ENCODE measurements around the gene EIF2B4.

Gene EIF2B4

DNA sequence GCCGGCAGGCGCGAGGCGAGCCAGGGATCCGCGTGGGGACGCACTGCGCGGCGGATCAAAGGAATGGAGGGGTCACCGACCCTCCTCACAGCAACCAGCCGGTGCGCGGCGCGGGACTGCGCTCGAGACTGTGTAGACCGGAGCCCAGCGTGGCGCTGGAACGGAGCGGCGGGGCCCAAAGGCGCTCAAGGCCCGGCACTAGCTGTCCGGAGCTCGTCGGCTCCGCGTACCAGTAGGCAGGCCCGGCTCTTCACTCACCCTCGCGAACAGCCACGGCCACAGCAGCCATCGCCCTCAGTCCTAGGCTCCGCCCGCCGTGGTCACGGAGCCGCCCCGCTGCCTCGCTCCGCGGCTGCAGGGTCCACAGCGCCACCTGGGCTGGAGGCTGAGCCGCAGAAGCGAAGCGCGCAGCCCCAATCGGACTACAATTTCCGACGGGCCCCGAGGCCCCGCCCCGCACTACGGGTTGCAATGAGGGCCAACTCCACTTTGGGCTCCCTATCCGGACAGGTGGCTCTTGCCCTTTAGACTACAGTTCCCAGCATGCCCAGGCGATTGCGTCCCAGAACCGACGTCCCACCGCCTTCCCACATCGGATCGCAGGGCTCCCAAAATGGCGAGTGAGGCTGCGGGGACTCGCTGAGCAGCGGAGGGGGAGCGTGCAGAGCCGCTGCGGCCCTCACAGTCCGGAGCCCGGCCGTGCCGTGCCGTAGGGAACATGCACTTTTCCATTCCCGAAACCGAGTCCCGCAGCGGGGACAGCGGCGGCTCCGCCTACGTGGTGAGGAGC is at the start of gene EIF2B4, which contains the start of gene SNX17:
TSS of gene EIF2B4 (minus strand) at position 313 of the 790 bp plus-strand sequence. CDS start at position 289, 24 bp downstream.
TSS of gene SNX17 (plus strand) at position 591 of the 790 bp plus-strand sequence. CDS start at position 719, 128 bp downstream.
- peak; percentile 99 for DNase-seq (ENCODE audit: low spot score)

DNA sequence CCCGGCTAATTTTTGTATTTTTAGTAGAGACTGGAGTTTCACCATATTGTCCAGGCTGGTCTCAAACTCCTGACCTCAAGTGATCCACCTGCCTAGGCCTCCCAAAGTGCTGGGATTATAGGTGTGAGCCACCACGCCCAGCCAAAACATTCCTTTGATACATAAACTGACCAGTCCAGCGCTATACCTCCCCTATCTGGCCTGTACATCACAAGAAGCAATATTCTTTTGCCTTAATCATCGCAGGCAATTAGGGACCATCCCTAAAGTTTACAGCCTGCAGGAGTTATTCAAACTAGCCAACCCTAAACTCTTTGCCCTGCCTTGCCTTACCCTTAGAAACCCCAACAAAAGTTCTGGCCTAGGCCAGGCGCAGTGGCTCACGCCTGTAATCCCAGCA is 46.0 kb upstream of the EIF2B4 start:
- DNase-seq (ENCODE audit: low spot score): no peak

DNA sequence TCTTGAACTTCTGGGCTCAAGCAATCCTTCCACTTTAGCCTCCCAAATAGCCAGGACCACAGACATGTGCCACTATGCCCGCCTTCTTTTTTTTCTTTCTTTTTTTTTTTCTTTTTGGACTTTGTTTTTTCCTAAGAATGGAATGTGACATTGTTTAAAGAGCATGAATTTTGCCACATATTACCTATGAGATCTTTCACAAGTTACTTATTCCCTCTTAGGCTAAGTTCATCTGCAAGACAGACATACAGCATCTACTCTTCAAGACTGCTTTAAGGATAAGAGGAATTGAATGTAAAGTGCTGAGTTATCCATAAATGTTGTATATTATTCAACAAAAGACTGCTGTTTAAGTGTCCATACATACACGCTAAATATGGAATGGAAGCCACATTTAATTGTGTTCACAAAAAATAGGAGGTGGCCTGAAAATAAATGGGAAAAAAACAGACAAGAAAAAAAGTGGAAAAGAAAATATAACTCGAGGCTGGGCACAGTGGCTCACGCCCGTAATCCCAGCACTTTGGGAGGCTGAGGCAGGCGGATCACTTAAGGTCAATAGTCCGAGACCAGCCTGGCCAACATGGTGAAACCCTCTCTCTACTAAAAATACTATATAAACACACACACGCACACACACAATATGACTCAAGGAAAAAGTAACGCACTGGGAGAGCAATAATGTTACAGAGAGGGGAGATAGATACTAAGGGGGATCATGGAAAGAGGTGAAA is 42.4 kb upstream of the EIF2B4 start:
- no peak for DNase-seq (ENCODE audit: low spot score)

DNA sequence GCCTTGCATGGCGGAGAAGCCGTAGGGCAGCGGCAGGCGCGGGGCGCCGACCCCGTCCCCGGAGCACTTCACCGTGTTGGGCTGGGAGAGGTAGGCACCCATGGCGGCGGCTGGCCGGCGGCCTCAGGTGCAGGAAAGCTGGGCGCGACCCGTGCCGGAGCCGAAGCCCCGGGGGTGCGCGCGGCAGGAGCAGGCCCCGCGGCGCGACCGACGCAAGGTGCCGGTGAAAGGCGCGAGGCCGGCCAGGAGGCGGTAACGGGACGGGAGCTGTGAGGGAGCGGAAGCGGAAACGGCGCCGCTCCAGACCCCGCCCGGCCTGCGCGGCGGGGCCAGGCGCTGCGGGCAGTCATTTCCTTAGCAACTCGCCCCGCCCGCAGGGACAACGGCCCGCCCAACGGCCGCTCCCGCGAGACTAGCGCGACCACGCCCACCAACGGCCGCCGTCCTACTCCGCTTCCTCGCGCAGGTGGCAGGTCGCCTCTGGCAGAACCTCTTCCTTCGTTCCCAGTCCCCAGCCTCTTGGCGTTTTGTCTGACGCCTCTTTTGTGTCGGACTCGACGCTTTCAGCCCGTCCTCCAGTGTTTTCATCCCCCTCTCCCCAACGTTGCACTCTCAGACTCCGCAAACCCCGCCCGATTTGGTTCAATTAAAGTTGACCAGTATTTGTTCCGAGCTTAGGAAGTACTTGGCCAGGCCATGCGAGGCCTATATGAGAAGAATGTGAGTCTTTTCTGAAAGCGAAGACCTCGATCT is 39.4 kb upstream of the EIF2B4 start, which contains the start of gene PPM1G:
TSS of gene PPM1G (minus strand) at position 271 of the 753 bp plus-strand sequence. CDS start at position 102, 169 bp downstream.
- peak; percentile 96 for DNase-seq (ENCODE audit: low spot score)

DNA sequence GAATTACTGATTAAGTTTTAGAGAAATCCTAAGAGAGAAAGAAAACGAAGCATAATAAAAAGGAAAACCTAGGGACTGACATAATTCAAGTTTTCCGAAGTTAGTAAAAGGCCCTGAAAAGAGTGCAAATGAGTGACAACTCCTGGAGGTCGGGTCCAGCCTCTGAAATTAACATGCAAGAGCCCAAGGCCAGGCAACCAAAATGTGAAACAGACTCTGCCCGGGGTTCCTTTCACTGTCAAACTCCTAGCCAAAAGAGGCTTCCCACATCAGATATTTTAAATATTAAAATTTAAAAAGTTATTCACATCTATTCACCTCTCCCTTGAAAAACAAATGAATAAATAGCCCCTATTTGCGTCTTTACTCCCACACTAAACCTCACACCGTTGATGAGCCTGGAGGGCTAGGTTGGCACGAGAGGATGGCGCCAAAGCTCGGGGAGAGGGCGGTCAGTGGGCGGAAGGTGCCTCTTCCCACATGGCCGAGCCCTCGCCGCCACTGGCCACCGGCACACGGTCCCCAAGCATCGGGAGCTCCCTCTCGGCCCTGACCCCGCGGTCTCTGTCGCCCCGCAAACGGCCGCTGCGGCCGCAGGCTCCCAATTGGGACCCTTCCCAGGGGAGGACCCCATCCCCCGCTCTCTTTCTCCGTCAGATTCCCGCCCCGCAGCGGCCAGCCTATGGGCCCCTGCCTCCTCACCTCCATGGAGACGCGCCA is 38.6 kb upstream of the EIF2B4 start:
- DNase-seq (ENCODE audit: low spot score): peak; percentile 20

DNA sequence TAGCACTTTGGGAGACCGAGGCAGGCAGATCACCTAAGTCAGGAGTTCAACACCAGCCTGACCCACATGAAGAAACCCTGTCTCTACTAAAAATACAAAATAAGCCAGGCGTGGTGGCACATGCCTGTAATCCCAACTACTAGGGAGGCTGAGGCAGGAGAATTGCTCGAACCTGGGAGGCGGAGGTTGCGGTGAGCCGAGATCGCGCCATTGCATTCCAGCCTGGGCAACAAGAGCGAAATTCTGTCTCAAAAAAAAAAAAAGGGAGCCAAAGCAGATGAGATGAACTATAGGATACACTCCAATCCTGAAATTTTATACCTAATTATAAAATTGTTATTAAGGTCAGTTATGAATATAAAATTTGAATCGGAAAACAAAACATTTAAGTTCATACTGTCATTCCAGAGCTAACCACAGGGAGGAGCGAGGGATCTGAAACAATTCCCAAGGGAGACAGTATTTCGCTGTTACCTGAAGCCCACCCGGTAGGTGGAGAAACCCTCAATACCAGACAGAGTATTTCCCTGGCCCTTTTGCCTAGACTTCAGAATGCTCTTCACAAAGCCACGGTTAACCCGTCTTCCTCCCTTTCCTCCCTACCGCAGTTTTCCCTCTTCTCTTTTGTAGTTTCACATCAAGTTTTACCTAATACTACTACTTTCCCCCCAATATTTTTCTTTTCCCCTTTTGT is 37.8 kb upstream of the EIF2B4 start:
- peak; percentile 62 for DNase-seq (ENCODE audit: low spot score)

DNA sequence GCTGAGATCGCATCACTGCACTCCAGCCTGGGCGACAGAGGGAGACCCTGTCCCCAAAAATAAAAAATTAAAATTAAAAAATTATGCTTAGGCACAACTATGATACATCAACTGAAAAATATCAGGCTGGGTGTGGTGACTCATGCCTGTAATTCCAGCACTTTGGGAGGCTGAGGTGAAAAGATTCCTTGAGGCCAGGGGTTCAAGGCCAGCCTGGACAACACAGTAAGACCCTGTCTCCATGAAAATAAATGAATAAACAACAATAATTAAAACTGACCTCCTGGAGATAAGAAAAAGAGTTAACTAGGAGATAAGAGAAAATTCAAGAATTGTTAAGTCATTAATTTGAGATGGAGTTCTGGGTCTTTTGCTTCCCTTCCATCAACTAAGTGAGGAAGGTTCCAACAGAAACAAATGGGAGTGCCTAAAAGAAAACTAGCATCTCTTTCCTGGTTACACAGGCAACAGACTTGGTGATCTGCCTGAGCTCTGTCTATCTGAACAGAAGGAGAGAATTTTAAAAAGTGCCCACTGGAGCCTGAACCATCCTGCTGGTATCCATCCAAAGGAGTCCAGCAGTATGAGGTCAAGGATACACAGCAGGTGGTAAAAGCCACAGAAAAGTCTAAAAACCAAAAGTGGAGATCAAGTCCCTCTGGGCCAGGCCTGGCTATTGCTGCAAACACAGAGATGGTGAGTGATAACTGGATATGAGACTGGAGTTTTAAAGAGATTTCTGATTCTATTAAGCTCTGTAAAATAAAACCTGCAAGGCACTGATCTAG is 30.4 kb upstream of the EIF2B4 start:
- DNase-seq (ENCODE audit: low spot score): no peak

DNA sequence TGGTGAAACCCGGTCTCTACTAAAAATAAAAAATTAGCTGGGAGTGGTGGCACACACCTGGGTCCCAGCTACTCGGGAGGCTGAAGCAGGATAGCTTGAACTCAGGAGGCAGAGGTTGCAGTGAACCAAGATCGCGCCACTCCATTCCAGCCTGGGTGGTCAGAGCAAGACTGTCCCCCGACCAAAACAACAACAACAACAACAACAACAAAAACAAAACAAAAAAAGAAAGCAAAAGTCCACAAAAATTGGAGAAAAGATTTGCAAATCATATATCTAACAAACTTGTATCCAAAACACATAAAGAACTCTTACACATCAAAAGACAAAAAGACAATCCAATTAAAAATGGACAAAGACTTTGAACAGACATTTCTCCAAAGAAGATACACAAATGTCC is 28.8 kb upstream of the EIF2B4 start:
- DNase-seq (ENCODE audit: low spot score): no peak

DNA sequence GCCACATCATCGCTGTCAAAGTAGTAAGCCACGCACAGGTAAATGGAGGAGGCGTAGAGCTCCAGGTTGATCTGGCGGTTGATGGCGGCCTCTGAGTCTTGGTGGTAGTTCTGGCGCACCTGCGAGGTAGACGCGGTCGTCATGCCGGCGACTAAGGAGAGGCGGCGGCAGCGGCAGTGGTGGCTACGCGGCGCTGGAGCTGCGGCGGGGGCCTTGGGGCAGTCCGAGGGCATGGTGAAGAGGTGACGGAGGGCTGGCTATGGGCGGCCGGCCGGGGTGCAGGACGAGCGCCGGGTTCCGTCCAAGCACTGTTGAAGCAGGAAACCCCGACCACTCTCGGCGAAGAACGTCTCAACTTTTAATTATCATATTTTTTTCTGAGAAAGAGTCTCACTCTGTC is 23.1 kb upstream of the EIF2B4 start:
- DNase-seq (ENCODE audit: low spot score): no peak

DNA sequence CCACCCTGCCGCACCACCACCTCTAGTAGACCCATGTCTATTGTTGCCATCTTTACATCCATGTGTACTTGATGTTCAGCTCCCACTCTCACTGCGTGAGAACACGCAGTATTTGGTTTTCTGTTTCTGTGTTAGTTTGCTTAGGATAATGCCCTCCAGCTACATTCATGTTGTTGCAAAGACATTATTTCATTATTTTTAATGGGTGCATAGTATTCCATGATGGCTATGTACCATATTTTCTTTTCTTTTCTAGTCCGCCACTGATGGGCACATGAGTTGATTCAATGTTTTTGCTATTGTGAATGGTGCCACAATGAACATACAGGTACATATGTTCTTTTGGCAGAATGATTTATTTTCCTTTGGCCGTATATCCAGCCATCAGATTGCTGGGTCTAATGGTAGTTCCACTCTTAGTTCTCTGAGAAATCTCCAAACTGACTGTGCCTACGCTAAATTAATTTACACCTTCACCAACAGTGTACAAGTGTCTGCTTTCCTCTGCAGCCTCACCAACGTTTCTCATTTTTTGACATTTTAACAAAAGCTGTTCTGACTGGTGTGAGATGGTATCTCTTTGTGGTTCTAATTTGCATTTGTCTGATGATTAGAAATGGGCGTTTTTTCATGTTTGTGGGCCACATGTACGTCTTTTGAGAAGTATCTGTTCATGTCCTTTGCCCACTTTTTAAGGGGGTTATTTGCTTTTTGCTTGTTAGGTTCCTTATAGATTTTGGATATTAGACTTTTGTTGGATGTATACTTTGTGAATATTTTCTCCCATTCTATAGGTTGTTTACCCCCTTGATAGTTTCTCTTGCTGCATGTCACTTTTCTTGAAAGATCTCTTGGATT is 20.9 kb upstream of the EIF2B4 start:
- DNase-seq (ENCODE audit: low spot score): no peak

DNA sequence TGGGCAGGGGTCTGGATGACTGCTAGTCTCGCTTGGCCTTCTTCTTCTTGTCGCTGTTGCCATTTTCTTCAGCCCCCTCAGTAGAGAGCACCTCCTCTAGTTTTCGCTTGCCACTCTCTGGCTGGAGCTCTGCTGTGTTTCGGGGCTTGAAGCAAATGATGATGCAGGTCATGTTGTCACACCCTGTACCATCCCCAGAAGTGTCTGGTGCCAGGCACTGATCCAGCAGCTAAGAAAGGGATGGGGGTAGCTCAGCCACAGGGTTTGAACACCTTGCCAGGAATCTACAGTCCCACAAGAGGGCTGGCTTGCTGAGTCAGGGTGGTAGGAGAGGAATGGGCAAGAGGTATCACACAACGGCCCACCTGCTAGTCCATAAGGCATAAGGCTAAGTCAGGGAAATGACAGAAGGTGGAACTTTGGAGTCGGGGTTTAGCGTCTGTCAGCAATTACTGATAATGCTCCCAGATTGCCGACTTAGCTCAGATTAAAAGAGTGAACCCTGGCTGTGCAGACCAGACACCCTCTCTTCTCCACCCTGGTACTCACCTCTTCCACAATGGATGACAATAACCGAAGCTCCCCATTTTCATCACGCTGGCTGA is 11.5 kb upstream of the EIF2B4 start:
- DNase-seq (ENCODE audit: low spot score): no peak

DNA sequence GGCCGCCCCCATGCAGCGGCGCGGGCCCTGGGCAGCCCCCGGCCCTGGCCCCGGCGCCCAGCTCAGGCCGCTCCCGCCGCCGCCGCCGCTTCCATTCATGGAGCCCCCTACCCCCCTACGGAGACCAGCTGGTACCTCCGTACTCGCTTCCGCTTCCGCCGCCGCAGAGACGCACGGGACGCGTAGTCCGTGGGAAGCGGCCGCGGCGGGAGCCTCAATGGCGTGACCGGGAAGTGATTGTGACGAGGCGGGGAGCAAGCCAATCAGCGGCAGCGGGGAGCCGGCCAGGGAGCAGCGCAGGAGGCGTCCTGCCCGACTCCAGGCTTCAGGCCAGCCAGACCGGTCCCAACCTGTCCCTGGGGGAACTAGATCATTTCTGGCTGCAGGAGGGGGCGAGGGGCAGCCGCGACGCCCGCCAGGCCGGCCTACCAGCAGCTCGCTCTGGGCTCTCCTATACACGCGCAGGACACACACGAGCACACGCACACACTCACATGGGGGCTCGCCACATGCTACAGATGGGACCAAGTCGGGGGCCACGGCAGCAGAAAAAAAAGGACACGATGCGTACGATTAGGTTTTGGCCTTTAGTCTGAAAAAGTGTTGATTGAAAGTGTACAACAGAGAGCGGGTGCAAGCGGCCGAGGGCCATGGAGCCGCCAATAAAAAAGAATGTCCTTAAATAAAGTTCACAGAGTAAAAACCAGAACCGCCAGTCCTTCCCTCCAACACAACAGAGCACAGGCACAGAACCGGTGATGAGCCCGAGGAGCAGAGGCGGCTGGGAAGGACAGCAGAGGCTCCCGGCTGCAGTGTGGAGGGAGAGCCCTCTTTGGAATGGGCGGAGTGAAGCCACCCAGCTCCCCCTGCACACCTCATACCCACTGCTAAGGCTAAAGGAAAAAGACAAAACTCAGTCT is 10.7 kb upstream of the EIF2B4 start, which contains the start of gene ZNF513:
TSS of gene ZNF513 (minus strand) at position 109 of the 920 bp plus-strand sequence. CDS start 208 bp downstream, outside the sequence.
- peak; percentile 84 for DNase-seq (ENCODE audit: low spot score)

DNA sequence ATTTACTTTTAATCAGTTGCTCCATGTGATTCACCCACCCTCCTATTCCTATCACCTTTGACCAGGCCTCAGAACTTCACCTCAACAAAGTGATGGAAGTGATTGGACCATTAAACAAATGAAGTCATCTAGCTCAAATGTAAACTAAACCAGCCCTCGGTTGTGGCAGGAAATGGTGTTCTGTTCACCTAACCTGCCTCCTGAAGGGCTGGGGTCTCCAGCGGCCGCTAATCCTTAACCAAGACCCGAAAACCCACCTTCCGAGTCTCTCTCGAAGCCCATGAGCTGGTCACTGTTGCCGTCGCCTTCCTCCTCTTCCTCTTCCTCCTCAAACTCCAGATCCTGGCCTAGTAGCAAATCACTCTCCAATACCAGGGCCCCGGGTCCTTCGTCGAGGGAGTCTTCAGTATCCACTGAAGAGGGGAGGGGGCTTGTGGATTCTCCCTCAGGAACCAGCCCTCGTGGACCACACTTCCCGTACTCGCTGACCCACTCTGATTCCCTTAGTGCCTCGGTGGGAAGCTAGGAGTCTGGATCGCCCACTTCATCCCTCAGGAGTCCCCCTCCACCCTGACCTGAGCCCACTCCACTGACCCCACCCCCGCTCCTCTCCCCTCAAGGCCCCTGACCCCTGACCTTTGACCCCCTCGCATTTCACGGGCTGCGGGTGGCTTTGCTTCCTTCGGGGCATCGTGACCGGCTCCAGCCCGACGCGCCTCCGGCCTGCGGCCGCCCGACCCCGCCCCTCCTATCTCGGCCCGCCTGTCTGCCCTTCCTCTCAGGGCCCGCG is 9.9 kb upstream of the EIF2B4 start:
- peak; percentile 32 for DNase-seq (ENCODE audit: low spot score)

DNA sequence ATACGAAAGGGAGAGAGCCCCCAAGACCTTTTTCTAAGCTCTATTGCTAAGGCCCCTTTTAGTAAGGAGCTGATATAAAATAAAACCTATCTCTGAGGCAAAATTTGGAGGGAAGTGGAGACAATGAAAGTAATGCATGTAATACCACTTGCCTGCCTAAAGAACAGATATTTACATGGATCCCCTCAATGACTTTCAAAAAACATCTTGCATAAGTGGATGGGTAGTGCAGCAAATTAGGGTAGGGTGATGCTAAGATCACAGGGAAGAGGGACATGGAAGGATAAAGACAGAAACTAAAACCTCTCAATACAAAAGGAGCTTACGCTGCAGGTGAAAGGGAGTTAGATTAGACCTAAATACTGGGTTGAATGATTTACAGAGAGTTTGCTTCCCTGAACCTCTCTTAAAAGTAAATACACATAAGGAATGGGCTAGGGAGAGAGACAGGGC is 9.3 kb upstream of the EIF2B4 start:
- peak; percentile 21 for DNase-seq (ENCODE audit: low spot score)

DNA sequence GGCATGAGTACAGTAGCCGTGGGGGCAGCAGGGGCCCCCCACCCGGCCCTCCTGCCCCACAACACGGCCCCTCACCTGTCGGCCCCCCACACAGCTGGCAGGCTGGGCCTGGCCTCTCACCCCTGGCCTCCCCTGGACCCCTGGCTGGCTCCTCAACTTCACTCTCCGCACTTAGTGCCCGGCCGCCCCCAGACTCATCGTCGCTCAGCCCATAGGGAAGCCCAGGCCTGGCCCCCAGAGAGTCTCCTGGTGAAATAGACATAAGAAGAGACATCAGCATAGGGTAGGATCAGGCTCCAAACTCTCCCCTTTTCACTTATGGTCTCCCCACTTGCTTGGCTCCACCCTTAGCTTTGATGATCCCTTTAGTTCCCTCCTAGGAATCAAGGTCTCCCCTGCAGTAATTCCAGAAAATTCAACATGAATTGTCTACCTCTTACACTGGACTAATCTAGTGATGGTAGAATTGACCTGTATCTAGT is 8.7 kb upstream of the EIF2B4 start:
- no peak for DNase-seq (ENCODE audit: low spot score)

DNA sequence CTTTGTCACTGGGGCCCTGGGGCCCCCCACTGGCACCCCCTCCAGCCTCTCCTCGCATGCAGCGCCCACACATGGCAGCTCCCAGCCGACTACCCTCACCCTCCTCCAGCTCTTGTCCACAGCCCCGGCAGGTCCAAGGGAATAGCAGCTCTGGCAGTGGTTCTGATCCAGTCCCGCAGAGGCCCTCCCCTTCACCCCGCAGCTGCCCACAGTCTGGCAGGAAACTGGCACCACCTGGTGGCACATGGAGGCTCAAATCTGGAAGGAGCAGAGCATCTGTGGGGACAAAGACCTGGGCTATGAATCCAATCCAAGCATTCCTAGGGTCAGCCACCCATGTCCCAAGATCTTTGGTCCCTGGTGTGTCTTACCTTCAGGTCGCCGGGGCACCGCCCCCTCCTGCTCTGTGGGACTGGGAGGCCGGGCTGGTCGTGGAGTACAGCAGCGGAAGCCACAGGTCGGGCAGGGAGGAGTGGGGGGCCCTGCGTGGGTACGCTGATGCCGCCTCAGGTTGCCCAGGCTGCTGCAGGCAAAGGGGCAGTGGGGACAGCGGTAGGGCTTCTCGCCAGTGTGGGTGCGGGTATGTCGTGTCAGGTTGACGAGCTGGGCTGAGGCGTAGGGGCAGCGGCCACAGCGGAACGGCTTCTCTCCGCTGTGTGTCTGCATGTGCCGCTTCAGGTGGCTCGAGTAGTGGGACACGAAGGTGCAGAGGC is 8.1 kb upstream of the EIF2B4 start:
- DNase-seq (ENCODE audit: low spot score): no peak

Data from hematopoietic multipotent progenitor cell treated with erythropoietin and hydrocortisone succinate and interleukin-3 and kit ligand, for 17 days (in vitro differentiated cells).